HepG2 (cell line): ENCODE measurements around the gene DNAAF8. TPM values are rescaled to one million over a fixed set of nuclear protein-coding genes. Genes with fewer than 3 reads are reported as not detected.
A peak's percentile ranks its signal among the peaks of the same experiment; 100 is the strongest.

ENCODE experiments used
- ATAC-seq: fragments of 200-7000 bp; cut with Tn5 transposase; 3 replicates; pipeline ENCODE4 v1.9.1; 2020; ENCODE audit warnings: mild to moderate bottlenecking, moderate library complexity
- BruUV-seq: library from RNA; stranded (reverse); fragments of 400-500 nt; replicated peaks from 2 replicates; lab custom pipeline; 2021; lab: Mats Ljungman, UMichigan
- CTCF ChIA-PET: fragments of 300-600 bp; formaldehyde crosslinking; extraction: SDS; loops from one replicate; lab custom pipeline; 2021; ENCODE audit warnings: low total read pairs, inconsistent platforms, low intra/inter-chr PET ratio; lab: Yijun Ruan, JAX
- POLR2A ChIA-PET: fragments of 350-600 bp; sonication (Branson Sonifier 250); formaldehyde crosslinking; loops from one replicate; lab custom pipeline; 2020; ENCODE audit warnings: antibody characterized with exemption, inconsistent platforms; lab: Yijun Ruan, JAX
- DNase-seq: peaks from one replicate; pipeline ENCODE4 v3.0.0-alpha.2; 2015; ENCODE audit warnings: low spot score
- FAIRE-seq: peaks from 3 replicates; lab custom pipeline; 2011; peaks lifted over from hg19 to GRCh38; lab: Jason Lieb, UNC
- H2AFZ ChIP-seq: one replicate; pipeline ENCODE4 v1.6.1; 2011; ENCODE audit warnings: low read length, inconsistent platforms
- H3K27ac ChIP-seq: fragments of 300-600 bp; 3 replicates; pipeline ENCODE4 v1.8.0; 2011; ENCODE audit warnings: mixed run types, mild to moderate bottlenecking, mixed read lengths, low read length, inconsistent platforms; ENCODE audit not compliant: insufficient read depth; ENCODE audit errors: extremely low read length
- H3K27me3 ChIP-seq, 2 experiments: fragments of 200-600 bp in 1 of 2; 2 replicates in 1 of 2; 3 replicates in 1 of 2; pipeline versions ENCODE4 v1.6.0 to v1.8.0; 2011; ENCODE audit warnings: low read length in 2 of 2, mild to moderate bottlenecking in 2 of 2, moderate library complexity in 2 of 2, inconsistent platforms in 1 of 2; ENCODE audit not compliant: insufficient read depth in 2 of 2, control insufficient read depth in 1 of 2
- H3K36me3 ChIP-seq, 2 experiments: fragments of 200-600 bp in 1 of 2; replicated peaks in 1 of 2; 2 replicates in 1 of 2; 3 replicates in 1 of 2; pipeline versions ENCODE4 v1.5.1 to v1.8.0; 2011; ENCODE audit warnings: low read length in 2 of 2, inconsistent platforms in 1 of 2; ENCODE audit not compliant: insufficient read depth in 2 of 2, control insufficient read depth in 1 of 2
- H3K4me1 ChIP-seq: 2 replicates; pipeline ENCODE4 v1.5.1; 2012; ENCODE audit warnings: low read length, inconsistent platforms; ENCODE audit not compliant: insufficient read depth
- H3K4me2 ChIP-seq: 2 replicates; pipeline ENCODE4 v1.6.0; 2011; ENCODE audit warnings: low read depth, low read length, inconsistent platforms
- H3K4me3 ChIP-seq, 3 experiments: fragments of 200-600 bp in 1 of 3; sonication (generic), shearing (Covaris generic) in 1 of 3; replicated peaks in 1 of 3; 2 replicates each; pipeline ENCODE4 v1.5.1; 2011 to 2016; ENCODE audit warnings: low read length in 3 of 3, inconsistent platforms in 2 of 3, low read depth in 2 of 3, mild to moderate bottlenecking in 2 of 3, control low read depth in 1 of 3, mixed read lengths in 1 of 3; ENCODE audit not compliant: insufficient read depth in 1 of 3
- H3K79me2 ChIP-seq: one replicate; pipeline ENCODE4 v1.6.1; 2011; ENCODE audit warnings: low read length, inconsistent platforms; ENCODE audit not compliant: insufficient read depth
- H3K9ac ChIP-seq: 2 replicates; pipeline ENCODE4 v1.6.0; 2011; ENCODE audit warnings: mild to moderate bottlenecking, low read depth, low read length, inconsistent platforms; ENCODE audit not compliant: insufficient read depth
- H3K9me3 ChIP-seq: 2 replicates; pipeline ENCODE4 v1.5.1; 2012; ENCODE audit warnings: mild to moderate bottlenecking, low read length
- H4K20me1 ChIP-seq: 2 replicates; pipeline ENCODE4 v1.6.0; 2011; ENCODE audit warnings: inconsistent platforms, mild to moderate bottlenecking, low read length, moderate library complexity; ENCODE audit not compliant: insufficient read depth
- AGO2 ChIP-seq: fragments of 200-400 bp; formaldehyde crosslinking; optimal IDR thresholded peaks from 2 replicates; pipeline ENCODE3; 2017; ENCODE audit warnings: mild to moderate bottlenecking, low read depth, low read length, moderate library complexity
- ASH2L ChIP-seq: fragments of 300-600, 200-600 bp; sonication (generic); IDR thresholded peaks from 2 replicates; pipeline ENCODE4 v1.7.0; 2017; ENCODE audit warnings: low read depth, mild to moderate bottlenecking, moderate library complexity, mixed read lengths, low read length; ENCODE audit not compliant: insufficient read length
- ATF7-NPFF ChIP-seq: sonication (generic); formaldehyde crosslinking; IDR thresholded peaks from 2 replicates; pipeline ENCODE4 v1.8.1; 2023; ENCODE audit warnings: mild to moderate bottlenecking, low read depth, missing genetic modification reagents, moderate library complexity
- GLI4 ChIP-seq: sonication (generic); formaldehyde crosslinking; IDR thresholded peaks from 2 replicates; pipeline ENCODE4 v1.5.1; 2020; ENCODE audit warnings: missing genetic modification reagents, mild to moderate bottlenecking, moderate library complexity, borderline replicate concordance
- HNRNPK ChIP-seq: fragments of 200-400 bp; formaldehyde crosslinking; IDR thresholded peaks from 2 replicates; pipeline ENCODE4 v1.6.1; 2018; ENCODE audit warnings: low read length, low read depth, moderate library complexity, mild to moderate bottlenecking; ENCODE audit not compliant: poor library complexity, severe bottlenecking
- HNRNPUL1 ChIP-seq: fragments of 200-400 bp; formaldehyde crosslinking; IDR thresholded peaks from 2 replicates; pipeline ENCODE4 v1.6.1; 2017; ENCODE audit warnings: low read depth, mild to moderate bottlenecking, low read length, moderate library complexity
- KDM5A ChIP-seq: fragments of 200-600 bp; sonication (generic); IDR thresholded peaks from 2 replicates; pipeline ENCODE4 v1.7.0; 2018; ENCODE audit warnings: antibody characterized with exemption, mild to moderate bottlenecking, low read length, borderline replicate concordance
- NFYB ChIP-seq: sonication (generic); formaldehyde crosslinking; IDR thresholded peaks from 2 replicates; pipeline ENCODE4 v1.4.0; 2020; ENCODE audit warnings: missing genetic modification reagents
- NR2C2 ChIP-seq: sonication (generic); formaldehyde crosslinking; IDR thresholded peaks from 2 replicates; pipeline ENCODE4 v1.4.0; 2020; ENCODE audit warnings: missing genetic modification reagents, mild to moderate bottlenecking, moderate library complexity, borderline replicate concordance
- PHF5A ChIP-seq: IDR thresholded peaks from one replicate; pipeline ENCODE4 v1.6.1; 2018; ENCODE audit warnings: low read depth, missing genetic modification reagents; ENCODE audit not compliant: unreplicated experiment
- RBFOX2 ChIP-seq: fragments of 200-400 bp; formaldehyde crosslinking; IDR thresholded peaks from 2 replicates; pipeline ENCODE4 v1.6.1; 2017; ENCODE audit warnings: low read depth, mild to moderate bottlenecking, low read length
- RNF2 ChIP-seq: fragments of 450-650 bp; conservative IDR thresholded peaks from 2 replicates; pipeline ENCODE4 v1.6.1; 2016; ENCODE audit warnings: low read depth
- ZFX ChIP-seq: sonication (generic); formaldehyde crosslinking; IDR thresholded peaks from 2 replicates; pipeline ENCODE4 v1.4.0; 2020; ENCODE audit warnings: mild to moderate bottlenecking, low read depth, missing genetic modification reagents, moderate library complexity
- ZNF292 ChIP-seq: sonication (generic); formaldehyde crosslinking; IDR thresholded peaks from 2 replicates; pipeline ENCODE4 v1.8.1; 2022; ENCODE audit warnings: mild to moderate bottlenecking, low read depth, missing genetic modification reagents, borderline replicate concordance
- ZNF446 ChIP-seq: sonication (generic); formaldehyde crosslinking; IDR thresholded peaks from 2 replicates; pipeline ENCODE4 v1.5.0; 2020; ENCODE audit warnings: mild to moderate bottlenecking, missing genetic modification reagents
- ZSCAN21 ChIP-seq: sonication (generic); formaldehyde crosslinking; IDR thresholded peaks from 2 replicates; pipeline ENCODE4 v1.8.0; 2022; ENCODE audit warnings: mild to moderate bottlenecking, missing genetic modification reagents, moderate library complexity, borderline replicate concordance
- WGBS: methylation state at CpG from one replicate; pipeline ENCODE4 v1.1.6; 2017; ENCODE audit warnings: low lambda C conversion rate; 5-methylcytosine and 5-hydroxymethylcytosine counted together
- in situ Hi-C: cut with HindIII; loops from 2 replicates; pipeline ENCODE4 v1.10.0; 2017; ENCODE audit warnings: low pct_unique_long_range_greater_than_20kb; ENCODE audit not compliant: extremely low pct_ligation_motif_present
- intact Hi-C: fragments of 100-400 bp; cut with micrococcal nuclease; formaldehyde crosslinking; loops from one replicate; pipeline ENCODE4 v1.10.0; 2022; ENCODE audit not compliant: unreplicated experiment
- polyA plus RNA-seq, 8 experiments: library from polyadenylated mRNA; depleted of rRNA in 3 of 8; stranded (reverse) in 7 of 8; unstranded in 1 of 8; fragments of >200 nt; fragmentation: Illumina TruSeq in 4 of 8; extraction: Trizol in 4 of 8; gene quantifications; 2 replicates each; pipeline versions ENCODE4 v1.2.1 to v1.2.3, GENCODE V29; 2011 to 2016; ENCODE audit warnings: low read depth in 4 of 8, missing spikeins in 1 of 8, mixed read lengths in 1 of 8; ENCODE audit not compliant: insufficient read depth in 1 of 8
- total RNA-seq, 5 experiments: library from RNA; depleted of rRNA; stranded (reverse); fragments of >200 nt; fragmentation: Illumina TruSeq; extraction: Trizol; gene quantifications; 2 replicates each; pipeline ENCODE4 v1.2.3, GENCODE V29; 2016; ENCODE audit warnings: low read depth in 1 of 5
- TF ChIP-seq, protein P1 (sequence below): sonication (generic); formaldehyde crosslinking; conservative IDR thresholded peaks from 2 replicates; pipeline ENCODE4 v1.4.0; 2020; ENCODE audit warnings: missing genetic modification reagents
- TF ChIP-seq, protein P2 (sequence below): sonication (generic); formaldehyde crosslinking; IDR thresholded peaks from 2 replicates; pipeline ENCODE4 v1.8.0; 2022; ENCODE audit warnings: missing genetic modification reagents, mild to moderate bottlenecking, borderline replicate concordance
- TF ChIP-seq, protein P3 (sequence below): sonication (generic); formaldehyde crosslinking; IDR thresholded peaks from 2 replicates; pipeline ENCODE4 v1.4.0; 2020; ENCODE audit warnings: missing genetic modification reagents

DNAAF8 gene
- total and polyA plus RNA-seq, 2 of the 13 experiments (the other 11 are each of a cell fraction or from before 2014, with no cell fraction given) = 0.44 TPM; not detected in 1

DNA sequence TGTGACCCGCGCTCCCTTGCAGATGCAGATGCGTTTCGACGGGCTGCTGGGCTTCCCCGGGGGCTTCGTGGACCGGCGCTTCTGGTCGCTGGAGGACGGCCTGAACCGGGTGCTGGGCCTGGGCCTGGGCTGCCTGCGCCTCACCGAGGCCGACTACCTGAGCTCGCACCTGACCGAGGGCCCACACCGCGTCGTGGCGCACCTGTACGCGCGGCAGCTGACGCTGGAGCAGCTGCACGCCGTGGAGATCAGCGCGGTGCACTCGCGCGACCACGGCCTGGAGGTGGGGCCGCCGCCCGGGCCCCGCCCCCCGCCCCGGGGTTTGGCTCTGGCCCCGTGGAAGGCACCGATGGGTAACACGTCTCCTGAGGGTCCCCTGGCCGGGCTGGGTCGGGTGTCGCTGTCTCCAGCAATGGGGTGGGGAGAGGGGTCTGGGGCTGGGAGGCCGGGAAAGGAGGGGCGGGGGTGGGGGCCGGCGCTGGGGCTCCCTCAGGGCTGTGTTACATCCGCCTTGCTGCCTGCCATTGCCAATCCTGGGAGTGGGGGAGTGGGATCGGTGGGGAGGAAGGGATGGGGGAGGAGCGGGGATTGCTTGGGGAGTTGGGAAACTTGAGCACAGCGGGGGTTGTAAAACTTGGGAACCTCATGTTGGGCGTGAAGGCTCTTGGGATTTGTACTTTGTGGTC lies 40.2 kb upstream of the DNAAF8 start:
- peak overlapping the region; percentile 91 for H3K9ac ChIP-seq
- H3K4me3 ChIP-seq = peak overlapping the region; percentile 73 to 96 (median 80)
- in situ Hi-C loops (no loop called here), intact Hi-C loops (no loop called here)
- BruUV-seq = TSS peak; percentile 45
- H4K20me1 ChIP-seq = no peaks in the 10 kb centered on the region
- H3K4me2 ChIP-seq = peak overlapping the region; percentile 79
- DNase-seq = no peak
- 18% methylated on average over 9 of the region's 54 CpGs for whole genome bisulfite sequencing
- POLR2A ChIA-PET = interaction anchor here (0.7 to 2.1 kb wide), 6 partner anchors 8 to 264 kb away, joined by 3 to 8 read pairs (median 4); partner anchors contain the start of genes ANKS3, DNAAF8 and SEC14L5
- peak; percentile 5 for ATAC-seq
- H3K79me2 ChIP-seq = peaks cover 3% of the 10 kb centered on the region
- CTCF ChIA-PET = no interaction called here
- peaks cover 11 to 28% of the 10 kb centered on the region in 2 experiments for H3K36me3 ChIP-seq
- H3K9me3 ChIP-seq = no peaks in the 10 kb centered on the region
- H3K4me1 ChIP-seq = peaks cover 38% of the 10 kb centered on the region
- no peak overlapping the region for H2AFZ ChIP-seq
- H3K27me3 ChIP-seq = no peaks in the 10 kb centered on the region
- FAIRE-seq = no peak
- H3K27ac ChIP-seq = peak overlapping the region; percentile 67
- TF ChIP-seq ATF7-NPFF (CRISPR knock-in tag) = peak; percentile 58
- peak; percentile 60 for TF ChIP-seq ASH2L
- peak; percentile 64 for TF ChIP-seq RBFOX2
- TF ChIP-seq HNRNPK = peak; percentile 16
- TF ChIP-seq, protein P1, sequence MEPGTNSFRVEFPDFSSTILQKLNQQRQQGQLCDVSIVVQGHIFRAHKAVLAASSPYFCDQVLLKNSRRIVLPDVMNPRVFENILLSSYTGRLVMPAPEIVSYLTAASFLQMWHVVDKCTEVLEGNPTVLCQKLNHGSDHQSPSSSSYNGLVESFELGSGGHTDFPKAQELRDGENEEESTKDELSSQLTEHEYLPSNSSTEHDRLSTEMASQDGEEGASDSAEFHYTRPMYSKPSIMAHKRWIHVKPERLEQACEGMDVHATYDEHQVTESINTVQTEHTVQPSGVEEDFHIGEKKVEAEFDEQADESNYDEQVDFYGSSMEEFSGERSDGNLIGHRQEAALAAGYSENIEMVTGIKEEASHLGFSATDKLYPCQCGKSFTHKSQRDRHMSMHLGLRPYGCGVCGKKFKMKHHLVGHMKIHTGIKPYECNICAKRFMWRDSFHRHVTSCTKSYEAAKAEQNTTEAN = no peak
- TF ChIP-seq, protein P2, sequence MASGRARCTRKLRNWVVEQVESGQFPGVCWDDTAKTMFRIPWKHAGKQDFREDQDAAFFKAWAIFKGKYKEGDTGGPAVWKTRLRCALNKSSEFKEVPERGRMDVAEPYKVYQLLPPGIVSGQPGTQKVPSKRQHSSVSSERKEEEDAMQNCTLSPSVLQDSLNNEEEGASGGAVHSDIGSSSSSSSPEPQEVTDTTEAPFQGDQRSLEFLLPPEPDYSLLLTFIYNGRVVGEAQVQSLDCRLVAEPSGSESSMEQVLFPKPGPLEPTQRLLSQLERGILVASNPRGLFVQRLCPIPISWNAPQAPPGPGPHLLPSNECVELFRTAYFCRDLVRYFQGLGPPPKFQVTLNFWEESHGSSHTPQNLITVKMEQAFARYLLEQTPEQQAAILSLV (CRISPR knock-in tag) = 0 out of 2 replicates have a peak, but pooled peaks have one; percentile 42
- no peak for TF ChIP-seq HNRNPUL1
- TF ChIP-seq KDM5A = peak; percentile 44; the same call in 1 of the 2 replicates
- peak; percentile 24; the same call in 1 of the 2 replicates for TF ChIP-seq ZSCAN21 (CRISPR knock-in tag)
- TF ChIP-seq ZNF292 (CRISPR knock-in tag) = no peak
- TF ChIP-seq RNF2 = no peak
- no peak for TF ChIP-seq NFYB (CRISPR knock-in tag)
- TF ChIP-seq PHF5A (CRISPR knock-in tag) = no peak
- peak; percentile 66 for TF ChIP-seq ZFX (CRISPR knock-in tag)
- TF ChIP-seq, protein P3, sequence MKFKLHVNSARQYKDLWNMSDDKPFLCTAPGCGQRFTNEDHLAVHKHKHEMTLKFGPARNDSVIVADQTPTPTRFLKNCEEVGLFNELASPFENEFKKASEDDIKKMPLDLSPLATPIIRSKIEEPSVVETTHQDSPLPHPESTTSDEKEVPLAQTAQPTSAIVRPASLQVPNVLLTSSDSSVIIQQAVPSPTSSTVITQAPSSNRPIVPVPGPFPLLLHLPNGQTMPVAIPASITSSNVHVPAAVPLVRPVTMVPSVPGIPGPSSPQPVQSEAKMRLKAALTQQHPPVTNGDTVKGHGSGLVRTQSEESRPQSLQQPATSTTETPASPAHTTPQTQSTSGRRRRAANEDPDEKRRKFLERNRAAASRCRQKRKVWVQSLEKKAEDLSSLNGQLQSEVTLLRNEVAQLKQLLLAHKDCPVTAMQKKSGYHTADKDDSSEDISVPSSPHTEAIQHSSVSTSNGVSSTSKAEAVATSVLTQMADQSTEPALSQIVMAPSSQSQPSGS (CRISPR knock-in tag) = no peak
- TF ChIP-seq NR2C2 (CRISPR knock-in tag) = peak; percentile 27; the same call in 1 of the 2 replicates
- 0 out of 2 replicates have a peak, but pooled peaks have one; percentile 79 for TF ChIP-seq ZNF446 (CRISPR knock-in tag)
- TF ChIP-seq AGO2 = peak; percentile 68
- TF ChIP-seq GLI4 (CRISPR knock-in tag) = peak; percentile 77
